ENCODE results near the gene ZNF248.
"Not testable (repeated sequence)": the region's sequence is repeated elsewhere in the genome, so short reads cannot be mapped to it uniquely, and the experiment has no call there.

ZNF248 gene

GRCh38 chr10:37857287-37858211 lies at the start of gene ZNF248:
Gene ZNF248, minus strand, starts transcription at chr10:37857610. Its CDS starts 1,300 bp downstream, at chr10:37856310.
- peak; percentile 94 for DNase-seq (ENCODE audit: low spot score)

GRCh38 chr10:37906382-37906781 lies 49.0 kb upstream of the ZNF248 start:
- no peak for DNase-seq (ENCODE audit: low spot score)

- no peak for DNase-seq (ENCODE audit: low spot score)
Measured at GRCh38 chr10:37896436-37896835, 39.0 kb upstream of the ZNF248 start.

GRCh38 chr10:37895674-37896073 lies 38.3 kb upstream of the ZNF248 start:
- no peak for DNase-seq (ENCODE audit: low spot score)

- DNase-seq (ENCODE audit: low spot score) = no peak
Measured at GRCh38 chr10:37885850-37886249, 28.4 kb upstream of the ZNF248 start.

GRCh38 chr10:37872955-37873354 lies 15.5 kb upstream of the ZNF248 start:
- no peak for DNase-seq (ENCODE audit: low spot score)

GRCh38 chr10:37872283-37872682 lies 14.9 kb upstream of the ZNF248 start:
- no peak for DNase-seq (ENCODE audit: low spot score)

- DNase-seq (ENCODE audit: low spot score) = no peak
Measured at GRCh38 chr10:37871568-37872251, 14.3 kb upstream of the ZNF248 start.

- no peak for DNase-seq (ENCODE audit: low spot score)
Measured at GRCh38 chr10:37871143-37871542, 13.7 kb upstream of the ZNF248 start.

GRCh38 chr10:37868796-37869195 lies 11.4 kb upstream of the ZNF248 start:
- DNase-seq (ENCODE audit: low spot score) = no peak

GRCh38 chr10:37865957-37866803 lies 8.8 kb upstream of the ZNF248 start:
- DNase-seq (ENCODE audit: low spot score) = no peak

- DNase-seq (ENCODE audit: low spot score) = no peak
Measured at GRCh38 chr10:37865264-37865663, 7.9 kb upstream of the ZNF248 start.

- no peak for DNase-seq (ENCODE audit: low spot score)
Measured at GRCh38 chr10:37860494-37861190, 3.2 kb upstream of the ZNF248 start.

GRCh38 chr10:37859270-37859669 lies 1.9 kb upstream of the ZNF248 start:
- not testable (repeated sequence) for DNase-seq (ENCODE audit: low spot score)

GRCh38 chr10:37856881-37857286 lies 526 bp downstream of the ZNF248 start:
- DNase-seq (ENCODE audit: low spot score) = peak; percentile 26

GRCh38 chr10:37855636-37856035 lies 1.8 kb downstream of the ZNF248 start:
- no peak for DNase-seq (ENCODE audit: low spot score)

- no peak for DNase-seq (ENCODE audit: low spot score)
Measured at GRCh38 chr10:37854626-37855025, 2.8 kb downstream of the ZNF248 start.

- DNase-seq (ENCODE audit: low spot score) = no peak
Measured at GRCh38 chr10:37844644-37845043, 12.8 kb downstream of the ZNF248 start.

GRCh38 chr10:37839243-37839642 lies 18.2 kb downstream of the ZNF248 start:
- DNase-seq (ENCODE audit: low spot score) = no peak

GRCh38 chr10:37831495-37832333 lies 25.7 kb downstream of the ZNF248 start:
- DNase-seq (ENCODE audit: low spot score) = no peak

GRCh38 chr10:37826806-37827205 lies 30.6 kb downstream of the ZNF248 start:
- DNase-seq (ENCODE audit: low spot score) = no peak
